HG03066 (cell line): ENCODE measurements around the gene GTF3C6.
"Not testable (repeated sequence)": the region's sequence is repeated elsewhere in the genome, so short reads cannot be mapped to it uniquely, and the experiment has no call there.

Experiments used
- ATAC-seq: cut with Tn5 transposase; IDR thresholded peaks from one replicate; pipeline ENCODE4 v1.9.1; 2021; ENCODE audit warnings: low read depth; ENCODE audit not compliant: unreplicated experiment

The GTF3C6 gene

DNA sequence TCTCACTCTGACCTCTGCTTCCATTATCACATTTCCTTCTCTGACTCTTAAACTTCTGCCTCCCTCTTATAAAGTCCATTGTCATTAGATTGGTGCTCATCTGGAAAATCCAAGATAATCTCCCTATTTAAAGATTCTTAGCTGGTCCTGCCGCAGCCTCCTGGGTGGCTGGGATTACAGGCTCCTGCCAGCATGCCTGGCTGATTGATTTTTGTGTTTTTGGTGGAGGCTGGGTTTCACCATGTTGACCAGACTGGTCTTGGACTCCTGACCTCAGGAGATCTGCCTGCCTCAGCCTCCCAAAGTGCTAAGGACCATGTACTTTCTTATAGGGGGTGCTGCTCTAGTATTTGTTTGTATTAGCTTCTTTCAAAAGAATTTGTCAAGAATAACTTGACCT, 18.1 kb downstream of the GTF3C6 start:
- no peak for ATAC-seq

DNA sequence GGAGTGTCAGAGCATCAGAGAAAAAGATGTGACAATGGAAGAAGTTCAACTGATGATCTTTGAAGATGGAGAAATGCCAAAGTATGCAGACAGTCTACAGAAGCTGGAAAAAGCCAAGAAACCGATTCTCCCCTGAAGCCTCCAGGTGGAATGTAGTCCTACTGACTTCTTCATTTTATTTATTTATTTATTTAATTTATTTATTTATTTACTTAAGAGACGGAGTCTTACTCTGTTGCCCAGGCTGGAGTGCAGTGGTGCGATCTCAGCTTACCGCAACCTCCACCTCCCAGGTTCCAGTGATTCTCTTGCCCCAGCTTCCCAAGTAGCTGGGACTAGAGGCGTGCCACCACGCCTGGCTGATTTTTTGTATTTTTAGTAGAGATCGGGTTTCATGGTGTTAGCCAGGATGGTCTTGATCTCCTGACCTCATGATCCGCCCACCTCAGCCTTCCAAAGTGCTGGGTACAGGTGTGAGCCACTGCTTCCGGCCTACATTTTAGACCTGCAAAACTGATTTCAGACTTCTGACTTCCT, 21.1 kb downstream of the GTF3C6 start:
- ATAC-seq, result no peak

DNA sequence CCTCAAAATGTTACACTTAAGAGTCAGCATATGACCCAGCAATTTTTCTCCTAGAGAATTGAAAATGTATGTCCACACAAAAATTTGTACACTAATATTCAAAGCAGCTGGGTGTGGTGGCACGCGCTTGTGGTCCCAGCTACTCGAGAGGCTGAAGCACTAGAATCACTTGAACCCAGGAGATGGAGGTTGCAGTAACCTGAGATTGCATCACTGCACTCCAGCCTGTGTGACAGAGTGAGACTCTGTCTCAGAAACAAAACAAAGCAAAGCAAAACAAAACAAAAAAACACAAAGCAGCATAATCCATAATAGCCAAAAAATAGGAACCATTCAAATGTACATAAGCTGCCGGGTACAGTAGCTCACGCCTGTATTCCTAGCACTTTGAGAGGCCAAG, 21.7 kb downstream of the GTF3C6 start:
- ATAC-seq, result no peak

GRCh38 chr6:110980648-110981047, 22.1 kb downstream of the GTF3C6 start:
- ATAC-seq, result no peak

DNA sequence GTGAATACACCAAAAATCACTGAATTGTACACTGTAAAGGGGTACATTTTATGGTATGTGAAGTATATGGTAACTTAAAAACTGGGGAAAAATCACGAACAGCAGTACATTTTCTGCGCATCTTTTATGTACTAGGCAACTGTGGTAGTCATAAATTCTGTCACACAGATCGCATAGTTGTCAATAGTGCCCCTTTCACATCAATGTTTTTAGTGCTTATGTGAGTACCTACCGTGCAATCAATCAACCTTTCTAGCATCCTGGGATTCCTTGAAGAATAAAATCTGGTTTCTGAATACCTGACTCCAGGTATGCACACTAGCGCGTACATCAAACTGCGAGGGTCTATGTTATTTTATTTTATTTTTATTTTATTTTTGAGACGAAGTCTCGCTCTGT, 22.7 kb downstream of the GTF3C6 start:
- no peak for ATAC-seq

DNA sequence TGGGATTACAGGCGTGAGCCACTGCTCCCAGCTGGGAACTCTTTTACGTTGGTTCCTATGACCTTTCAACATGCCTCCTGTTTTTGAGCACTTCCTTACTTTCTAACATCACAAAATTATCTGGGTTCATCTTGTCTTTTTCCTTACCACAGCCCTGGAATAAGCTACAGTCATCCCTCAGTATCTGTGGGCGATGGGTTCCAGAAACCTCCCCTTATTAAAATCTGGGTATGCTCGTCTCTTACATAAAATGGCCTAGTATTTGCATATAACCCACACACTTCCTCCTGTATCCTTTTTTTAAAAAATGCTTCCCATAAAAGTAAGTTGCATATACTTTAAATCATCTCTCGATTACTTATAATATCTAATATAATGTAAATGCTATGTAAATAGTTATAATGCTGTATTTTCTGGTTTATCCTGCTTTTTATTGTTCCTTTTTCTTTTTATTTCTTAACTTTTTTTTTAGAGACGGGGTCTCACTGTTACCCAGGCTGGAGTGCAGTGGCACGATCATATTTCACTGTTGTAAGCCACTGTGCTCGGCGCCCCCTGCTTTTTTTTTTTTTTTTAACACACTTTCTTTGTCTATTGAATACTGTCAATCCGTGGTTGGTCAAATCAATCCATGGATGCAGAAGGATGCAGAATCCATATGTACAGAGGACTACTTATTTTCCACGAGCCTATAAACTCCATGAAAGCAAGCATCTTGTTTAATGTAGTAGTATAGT, 32.5 kb downstream of the GTF3C6 start:
- ATAC-seq, result no peak

DNA sequence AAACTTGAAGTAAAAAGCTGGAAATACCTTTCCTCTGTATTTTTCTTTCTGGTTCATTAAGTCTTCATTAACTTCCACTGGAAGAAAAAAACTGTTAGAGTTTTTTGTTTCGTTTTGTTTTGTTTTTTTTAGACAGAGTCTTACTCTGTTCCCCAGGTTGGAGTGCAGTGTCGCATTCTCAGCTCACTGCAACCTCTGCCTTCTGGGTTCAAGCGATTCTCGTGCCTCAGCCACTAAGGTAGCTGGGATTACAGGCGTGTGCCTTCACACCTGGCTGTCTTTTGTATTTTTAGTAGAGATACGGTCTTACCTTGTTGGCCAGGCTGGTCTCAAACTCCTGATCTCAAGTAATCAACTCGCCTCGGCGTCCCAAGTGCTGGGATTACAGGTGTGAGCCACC, 38.2 kb downstream of the GTF3C6 start:
- ATAC-seq, result no peak

GRCh38 chr6:110999634-111000270, 41.2 kb downstream of the GTF3C6 start:
- no peak for ATAC-seq

DNA sequence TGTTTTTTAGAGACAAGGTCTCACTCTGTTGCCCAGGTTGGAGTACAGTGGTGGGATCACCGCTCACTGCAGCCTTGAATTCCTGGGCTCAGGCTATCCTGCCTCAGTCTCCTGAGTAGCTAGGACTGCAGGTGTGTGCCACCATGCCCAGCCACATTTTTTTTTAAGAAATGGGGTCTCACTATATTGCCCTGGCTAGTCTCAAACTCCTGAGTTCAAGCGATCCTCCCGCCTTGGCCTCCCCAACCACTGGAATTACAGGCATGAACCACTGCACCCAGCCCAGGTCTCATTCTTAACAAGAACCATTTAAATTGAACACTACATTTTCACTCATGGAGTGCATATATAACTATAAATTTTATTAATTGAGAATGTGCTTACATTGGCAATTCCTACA, 43.8 kb downstream of the GTF3C6 start:
- ATAC-seq, result no peak

GRCh38 chr6:111011360-111012142, 53.0 kb downstream of the GTF3C6 start:
- ATAC-seq, result peak; percentile 58

DNA sequence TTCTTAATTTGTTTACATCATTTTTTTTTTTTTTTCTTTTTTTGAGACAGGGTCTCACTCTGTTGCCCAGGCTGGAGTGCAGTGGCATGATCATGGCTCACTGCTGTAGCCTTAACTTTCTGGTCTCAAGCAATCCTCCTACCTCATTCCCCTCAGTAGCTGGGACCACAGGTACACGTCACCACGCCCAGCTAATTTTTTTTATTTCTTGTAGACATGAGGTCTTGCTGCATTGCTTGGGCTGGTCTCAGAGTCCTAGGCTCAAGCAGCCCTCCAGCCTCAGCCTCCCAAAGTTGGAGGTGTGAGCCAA, 53.6 kb downstream of the GTF3C6 start:
- no peak for ATAC-seq

DNA sequence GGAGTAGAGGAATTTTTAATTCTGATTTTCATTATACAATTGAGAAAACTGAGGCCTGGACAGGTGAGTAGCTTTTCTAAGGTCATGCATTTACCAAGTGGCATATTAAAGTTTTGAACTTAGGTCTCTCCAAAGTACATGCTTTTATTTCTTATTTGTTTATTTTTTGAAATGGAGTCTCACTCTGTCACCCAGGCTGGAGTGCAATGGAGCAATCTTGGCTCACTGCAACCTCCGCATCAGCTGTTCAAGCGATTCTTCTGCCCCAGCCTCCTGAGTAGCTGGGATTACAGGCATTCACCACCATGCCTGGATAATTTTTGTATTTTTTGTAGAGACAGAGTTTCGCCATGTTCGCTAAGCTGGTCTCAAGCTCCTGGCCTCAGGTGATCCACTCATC, 54.0 kb downstream of the GTF3C6 start:
- not testable (repeated sequence) for ATAC-seq

GRCh38 chr6:111013144-111013915, 54.8 kb downstream of the GTF3C6 start:
- no peak for ATAC-seq

DNA sequence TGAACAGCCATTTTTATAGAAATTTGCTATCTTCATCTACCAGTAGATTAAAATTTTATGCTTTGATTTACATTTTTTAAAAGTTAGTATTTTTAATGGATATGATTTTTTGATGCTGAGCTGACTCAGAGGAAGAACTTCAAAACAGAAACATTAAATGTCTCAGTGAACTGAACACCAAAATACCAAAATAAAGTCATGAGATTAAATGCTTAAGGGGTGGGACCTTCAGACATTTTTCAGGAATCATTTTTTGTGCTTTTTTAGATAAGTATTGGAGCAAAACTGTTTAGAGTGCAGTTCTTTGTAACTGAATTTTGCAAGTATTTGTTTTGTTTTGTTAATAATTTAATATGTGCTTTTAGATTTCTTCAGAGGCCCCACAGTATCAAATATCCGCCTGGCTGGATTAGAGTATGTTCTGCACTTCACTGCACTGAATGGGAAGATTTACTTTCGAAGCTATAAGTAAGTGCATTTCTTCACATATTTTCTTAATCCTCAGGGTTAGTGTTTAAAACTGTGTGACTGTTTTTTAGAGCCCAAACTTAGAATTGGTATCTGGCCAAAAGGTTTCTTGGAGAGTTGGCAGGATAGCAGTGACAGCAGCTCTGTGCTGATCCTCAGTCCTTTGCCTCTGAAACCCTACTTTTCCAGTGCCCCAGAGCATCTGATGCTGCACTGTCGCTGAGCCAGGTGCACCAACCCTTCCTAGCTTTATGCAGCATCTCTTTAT, 57.1 kb downstream of the GTF3C6 start:
- ATAC-seq, result no peak

- not testable (repeated sequence) for ATAC-seq
These were observed 58.7 kb downstream of the GTF3C6 start for GRCh38 chr6:111017241-111017640.
